Activated CD8-positive, alpha-beta T cell treated with anti-CD3 and anti-CD28 coated beads, Interleukin-2, amount 10 ng/mL, durations not matched to agents 7 days and 5 days (primary cell): Measurements from ENCODE around the gene LSAMP. TPM values are rescaled to one million over a fixed set of nuclear protein-coding genes. Genes with fewer than 3 reads are reported as not detected.

Experiments
- ATAC-seq: fragments of 150-1000 bp; cut with Tn5 transposase; one replicate; pipeline ENCODE4 v1.10.0; 2021; ENCODE audit warnings: moderate library complexity
- CTCF ChIA-PET: fragments of 350-600 bp; sonication (Branson Sonifier 250); formaldehyde crosslinking; loops from one replicate; lab custom pipeline; 2021; ENCODE audit warnings: antibody characterized with exemption; lab: Charles Lee
- POLR2A ChIA-PET: fragments of 350-600 bp; sonication (Branson Sonifier 250); formaldehyde crosslinking; loops from one replicate; lab custom pipeline; 2021; ENCODE audit warnings: antibody characterized with exemption; lab: Charles Lee
- DNase-seq: peaks from one replicate; pipeline ENCODE4 v3.0.0-alpha.2; 2020
- H3K27ac Mint-ChIP-seq: one replicate; pipeline ENCODE4 v1.8.0; 2021; ENCODE audit warnings: mild to moderate bottlenecking, mixed read lengths
- H3K27me3 Mint-ChIP-seq: one replicate; pipeline ENCODE4 v1.8.0; 2021; ENCODE audit warnings: low read depth, mixed read lengths
- H3K36me3 Mint-ChIP-seq: one replicate; pipeline ENCODE4 v1.8.0; 2021; ENCODE audit warnings: low read depth, mixed read lengths
- H3K4me1 Mint-ChIP-seq: one replicate; pipeline ENCODE4 v1.8.0; 2021; ENCODE audit warnings: low read depth, mixed read lengths
- H3K4me3 Mint-ChIP-seq: one replicate; pipeline ENCODE4 v1.8.0; 2021; ENCODE audit warnings: mild to moderate bottlenecking, mixed read lengths
- H3K9me3 Mint-ChIP-seq: one replicate; pipeline ENCODE4 v1.8.0; 2022; ENCODE audit warnings: mixed read lengths; ENCODE audit not compliant: insufficient read depth
- total RNA-seq, 2 experiments: library from RNA; stranded (reverse); gene quantifications; one replicate each; pipeline ENCODE4 v1.2.3, GENCODE V29; 2021

Gene LSAMP
- total RNA-seq, 2 experiments from 2014 or later, result not detected

DNA sequence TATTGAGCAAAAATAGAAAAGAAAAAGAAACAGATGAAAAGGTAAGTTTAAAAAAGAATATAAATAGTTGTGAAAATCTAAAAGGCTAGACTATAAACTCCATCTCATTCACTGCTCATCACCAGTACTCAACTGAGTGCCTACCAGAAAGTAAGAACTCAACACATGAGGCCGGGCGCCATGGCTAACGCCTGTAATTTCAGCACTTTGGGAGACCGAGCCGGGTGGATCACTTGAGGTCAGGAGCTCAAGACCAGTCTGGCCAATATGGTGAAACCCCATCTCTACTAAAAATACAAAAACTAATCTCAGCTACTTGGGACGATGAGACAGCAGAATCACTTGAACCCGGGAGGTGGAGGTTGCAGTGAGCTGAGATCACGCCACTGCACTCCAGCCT is 19.3 kb downstream of the LSAMP start:
- Mint-ChIP-seq H3K9me3 (no peaks in the 10 kb centered on the region), H3K27me3 (no peaks in the 10 kb centered on the region), H3K4me3 (no peak overlapping the region), H3K4me1 (no peaks in the 10 kb centered on the region), H3K36me3 (no peaks in the 10 kb centered on the region), H3K27ac (no peak overlapping the region)
- DNase-seq (no peak), ATAC-seq (no peak)
- CTCF ChIA-PET, result no interaction called here
- POLR2A ChIA-PET, result no interaction called here

DNA sequence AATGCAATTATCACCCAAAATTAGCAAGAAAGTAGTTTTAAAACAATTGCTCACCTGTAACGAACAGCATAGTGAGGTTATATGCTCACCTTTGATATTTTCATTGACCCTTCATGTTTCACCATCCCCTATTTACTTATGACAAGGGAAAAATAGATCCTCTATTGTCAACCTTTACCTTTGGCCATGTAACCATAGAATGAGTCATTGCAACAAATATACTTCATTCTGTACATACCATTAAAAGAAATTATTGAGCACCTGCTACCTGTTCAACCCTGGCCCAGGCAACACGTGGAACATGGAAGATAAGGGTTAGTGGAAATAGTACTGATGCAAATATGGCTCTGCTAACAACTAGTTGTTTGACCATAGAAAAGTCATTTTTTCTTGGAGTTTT is 20.2 kb downstream of the LSAMP start:
- ChIA-PET CTCF (no interaction called here), POLR2A (no interaction called here)
- Mint-ChIP-seq H3K4me1 (no peaks in the 10 kb centered on the region), H3K9me3 (no peaks in the 10 kb centered on the region), H3K27me3 (no peaks in the 10 kb centered on the region), H3K4me3 (no peak overlapping the region), H3K36me3 (no peaks in the 10 kb centered on the region), H3K27ac (no peak overlapping the region)
- ATAC-seq, result no peak
- DNase-seq, result no peak

DNA sequence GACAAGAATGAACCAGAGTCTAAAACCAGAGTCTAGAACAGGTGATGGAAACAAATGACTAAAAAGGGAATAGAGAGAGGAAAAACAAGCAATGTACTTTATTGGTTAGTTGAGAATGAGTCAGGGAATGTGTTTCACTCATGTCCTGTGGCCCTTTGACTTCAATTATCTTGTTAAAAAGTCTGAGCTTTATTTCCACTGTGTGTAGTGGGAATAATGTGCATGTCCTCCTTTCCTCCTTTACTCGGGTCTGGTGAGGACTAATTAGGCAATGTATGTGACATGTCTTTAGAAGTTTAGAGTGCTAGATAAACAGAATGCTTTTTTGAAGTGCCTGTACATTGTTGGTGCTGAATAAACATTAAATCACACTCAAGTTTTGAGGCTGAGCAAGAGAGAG is 21.3 kb downstream of the LSAMP start:
- no peak overlapping the region for H3K4me3 Mint-ChIP-seq

GRCh38 chr3:116423374-116423773 is 21.9 kb downstream of the LSAMP start:
- Mint-ChIP-seq H3K4me1 (no peaks in the 10 kb centered on the region), H3K36me3 (no peaks in the 10 kb centered on the region), H3K9me3 (peaks cover 4% of the 10 kb centered on the region), H3K4me3 (no peak overlapping the region), H3K27me3 (no peaks in the 10 kb centered on the region), H3K27ac (no peak overlapping the region)
- CTCF ChIA-PET, result no interaction called here
- DNase-seq (no peak), ATAC-seq (no peak)
- POLR2A ChIA-PET, result no interaction called here

More for the DNA sequence above, 21.3 kb downstream of the LSAMP start:
- Mint-ChIP-seq H3K27me3 (no peaks in the 10 kb centered on the region), H3K27ac (no peak overlapping the region), H3K4me1 (no peaks in the 10 kb centered on the region), H3K36me3 (no peaks in the 10 kb centered on the region), H3K9me3 (peaks cover 4% of the 10 kb centered on the region)
- DNase-seq (no peak), ATAC-seq (no peak)
- POLR2A ChIA-PET, result no interaction called here
- CTCF ChIA-PET, result no interaction called here

GRCh38 chr3:116417151-116417550 is 28.1 kb downstream of the LSAMP start:
- H3K9me3 Mint-ChIP-seq, result peaks cover 9% of the 10 kb centered on the region
- DNase-seq (no peak), ATAC-seq (no peak)
- no peak overlapping the region for H3K27ac Mint-ChIP-seq
- CTCF ChIA-PET, result no interaction called here
- no peaks in the 10 kb centered on the region for H3K4me1 Mint-ChIP-seq
- POLR2A ChIA-PET, result no interaction called here
- no peaks in the 10 kb centered on the region for H3K27me3 Mint-ChIP-seq
- no peaks in the 10 kb centered on the region for H3K36me3 Mint-ChIP-seq
- H3K4me3 Mint-ChIP-seq, result no peak overlapping the region

GRCh38 chr3:116413319-116413718 is 32.0 kb downstream of the LSAMP start:
- H3K9me3 Mint-ChIP-seq, result peaks cover 5% of the 10 kb centered on the region
- CTCF ChIA-PET, result no interaction called here
- no peaks in the 10 kb centered on the region for H3K36me3 Mint-ChIP-seq
- DNase-seq (no peak), ATAC-seq (no peak)
- no peak overlapping the region for H3K4me3 Mint-ChIP-seq
- no peaks in the 10 kb centered on the region for H3K4me1 Mint-ChIP-seq
- H3K27ac Mint-ChIP-seq, result no peak overlapping the region
- H3K27me3 Mint-ChIP-seq, result no peaks in the 10 kb centered on the region
- POLR2A ChIA-PET, result no interaction called here

- Mint-ChIP-seq H3K27me3 (no peaks in the 10 kb centered on the region), H3K27ac (no peak overlapping the region), H3K4me3 (no peak overlapping the region), H3K36me3 (no peaks in the 10 kb centered on the region), H3K4me1 (no peaks in the 10 kb centered on the region), H3K9me3 (peaks cover 5% of the 10 kb centered on the region)
- DNase-seq (no peak), ATAC-seq (no peak)
- ChIA-PET CTCF (no interaction called here), POLR2A (no interaction called here)
Measured at GRCh38 chr3:116408473-116408872, 36.8 kb downstream of the LSAMP start.

DNA sequence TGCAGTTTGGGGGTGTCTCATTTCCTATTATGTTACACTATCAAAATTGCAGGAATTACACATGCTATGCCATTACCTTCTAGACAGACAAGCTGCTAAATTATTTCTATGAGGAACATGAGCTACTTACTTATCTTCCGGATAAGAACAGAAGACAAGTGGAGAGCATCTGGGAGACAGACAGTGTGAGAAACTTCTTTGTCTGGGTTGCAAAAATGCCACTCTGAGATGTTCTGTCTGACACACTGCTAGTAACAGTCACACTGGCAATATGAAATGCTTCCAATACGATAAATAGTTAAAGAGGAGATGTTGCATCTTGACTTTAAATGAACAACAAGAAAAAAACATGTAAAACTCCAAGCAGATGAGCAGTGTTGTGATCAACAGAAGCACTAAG is 40.1 kb downstream of the LSAMP start:
- CTCF ChIA-PET, result no interaction called here
- no peaks in the 10 kb centered on the region for H3K36me3 Mint-ChIP-seq
- POLR2A ChIA-PET, result no interaction called here

DNA sequence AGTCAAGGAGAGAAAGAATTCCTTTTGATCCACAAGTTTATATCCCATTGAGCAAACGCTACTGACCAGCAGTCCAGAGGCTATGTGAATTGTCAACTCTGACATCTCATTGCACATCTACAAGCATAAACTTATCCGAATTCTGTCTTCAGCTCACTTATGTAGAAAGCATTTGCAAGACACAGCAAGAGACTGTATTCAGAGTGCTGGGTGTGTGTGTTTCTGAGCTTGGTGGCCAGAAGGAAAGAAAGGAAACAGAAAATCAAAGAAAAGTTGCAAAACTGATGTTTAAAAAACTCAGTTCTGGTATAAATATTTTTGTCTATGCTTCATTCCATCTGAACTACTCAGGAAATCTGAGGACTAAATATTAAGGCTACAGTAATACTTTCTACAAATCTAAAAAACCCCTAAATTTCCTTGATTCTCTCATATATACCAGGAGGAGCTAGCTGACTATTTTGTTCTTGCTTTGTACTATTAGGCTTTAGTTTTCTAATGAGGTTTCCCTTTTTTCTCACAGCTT is 45.5 kb downstream of the LSAMP start:
- no peak for ATAC-seq
- Mint-ChIP-seq H3K27ac (no peak overlapping the region), H3K4me3 (no peak overlapping the region), H3K36me3 (no peaks in the 10 kb centered on the region), H3K4me1 (no peaks in the 10 kb centered on the region), H3K9me3 (no peaks in the 10 kb centered on the region), H3K27me3 (no peaks in the 10 kb centered on the region)
- DNase-seq, result no peak
- CTCF ChIA-PET, result no interaction called here
- POLR2A ChIA-PET, result no interaction called here

More for the DNA sequence above, 40.1 kb downstream of the LSAMP start:
- no peak overlapping the region for H3K27ac Mint-ChIP-seq
- no peaks in the 10 kb centered on the region for H3K4me1 Mint-ChIP-seq
- no peaks in the 10 kb centered on the region for H3K9me3 Mint-ChIP-seq
- DNase-seq, result no peak
- no peaks in the 10 kb centered on the region for H3K27me3 Mint-ChIP-seq
- H3K4me3 Mint-ChIP-seq, result no peak overlapping the region
- ATAC-seq, result no peak

DNA sequence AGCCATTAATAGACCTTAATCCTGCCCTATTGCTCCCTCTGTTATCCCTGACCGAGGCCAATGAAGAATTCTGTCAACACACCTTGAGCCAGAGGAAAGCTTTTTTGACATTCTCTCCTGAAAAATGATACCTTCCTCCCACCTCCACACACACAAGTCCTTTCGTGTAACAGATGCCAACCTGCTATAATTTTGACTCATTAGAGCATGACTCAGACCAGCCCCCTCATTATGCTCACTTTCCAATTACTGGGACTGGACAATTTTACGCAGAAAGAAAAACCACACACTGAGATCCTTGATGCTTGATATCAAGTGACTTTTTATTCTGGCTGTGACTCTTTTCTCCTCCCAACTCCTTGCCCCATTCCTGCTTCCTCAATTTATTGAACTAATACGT is 50.9 kb downstream of the LSAMP start:
- ATAC-seq (no peak), DNase-seq (no peak)
- Mint-ChIP-seq H3K36me3 (no peaks in the 10 kb centered on the region), H3K4me1 (no peaks in the 10 kb centered on the region), H3K4me3 (no peak overlapping the region), H3K9me3 (peaks cover 8% of the 10 kb centered on the region), H3K27ac (no peak overlapping the region), H3K27me3 (no peaks in the 10 kb centered on the region)
- ChIA-PET CTCF (no interaction called here), POLR2A (interaction anchor here (0.5 kb wide), 1 partner anchor 1346 kb away, joined by 3 read pairs; no protein-coding TSS in a partner anchor)

DNA sequence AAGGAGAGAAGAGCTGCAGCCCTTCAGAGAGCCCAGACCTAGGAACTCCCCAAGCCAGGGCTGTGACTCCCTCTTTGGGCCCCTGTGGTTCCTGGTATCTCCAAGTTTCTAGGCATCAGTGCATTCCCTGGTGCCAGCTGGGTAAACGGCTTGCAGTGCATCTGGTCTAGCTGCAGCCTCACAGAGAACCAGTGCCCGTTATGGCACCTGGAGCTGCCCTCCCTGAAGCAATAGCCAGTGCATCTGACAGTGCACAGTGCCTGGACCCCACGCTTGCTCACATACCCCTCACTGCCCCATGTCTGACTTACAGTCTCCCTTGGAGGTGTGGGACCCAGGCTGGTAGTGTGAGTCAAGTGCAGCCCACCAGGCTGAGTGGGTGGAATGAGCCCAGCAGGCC is 52.1 kb downstream of the LSAMP start:
- Mint-ChIP-seq H3K4me3 (no peak overlapping the region), H3K27ac (no peak overlapping the region), H3K9me3 (peaks cover 8% of the 10 kb centered on the region), H3K4me1 (no peaks in the 10 kb centered on the region), H3K36me3 (no peaks in the 10 kb centered on the region), H3K27me3 (no peaks in the 10 kb centered on the region)
- ATAC-seq (no peak), DNase-seq (no peak)
- ChIA-PET CTCF (no interaction called here), POLR2A (no interaction called here)

DNA sequence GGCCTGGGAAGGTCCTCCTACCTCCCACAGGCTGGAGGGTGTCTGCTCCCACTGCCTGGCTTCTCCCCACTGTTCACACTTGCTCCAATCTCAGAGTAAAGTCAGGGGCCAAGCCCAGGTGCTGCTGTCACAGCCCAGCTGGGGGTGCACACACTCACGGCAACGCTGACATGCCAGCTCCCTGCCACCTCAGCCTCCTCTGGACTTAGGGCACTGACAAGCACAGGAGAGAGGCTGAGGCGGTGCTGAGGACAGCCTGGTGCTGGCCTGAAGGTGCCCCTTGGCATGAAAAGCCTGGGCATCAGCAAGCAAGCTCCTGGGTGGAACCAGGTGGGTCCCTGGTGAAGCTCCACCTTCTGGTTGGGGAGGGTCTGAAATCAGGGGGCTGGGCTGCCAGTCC is 53.0 kb downstream of the LSAMP start:
- ATAC-seq (no peak), DNase-seq (no peak)
- H3K36me3 Mint-ChIP-seq, result no peaks in the 10 kb centered on the region
- H3K9me3 Mint-ChIP-seq, result peaks cover 8% of the 10 kb centered on the region
- ChIA-PET POLR2A (interaction anchor here (0.6 kb wide), 1 partner anchor 29 kb away, joined by 3 read pairs; no protein-coding TSS in a partner anchor), CTCF (no interaction called here)
- no peaks in the 10 kb centered on the region for H3K27me3 Mint-ChIP-seq
- no peaks in the 10 kb centered on the region for H3K4me1 Mint-ChIP-seq
- H3K4me3 Mint-ChIP-seq, result no peak overlapping the region
- no peak overlapping the region for H3K27ac Mint-ChIP-seq
